Kidney (tissue), 14 donors: Measurements from ENCODE around the gene MARK4. TPM values are rescaled to one million over a fixed set of nuclear protein-coding genes. Genes with fewer than 3 reads are reported as not detected.

Source experiments
- DNase-seq, 5 donors: peaks; one replicate each; pipeline ENCODE4 v3.0.0-alpha.2; 2013 to 2020
- FAIRE-seq: peaks from 2 replicates; lab custom pipeline; 2012; peaks lifted over from hg19 to GRCh38; lab: Jason Lieb, UNC
- H3K27ac ChIP-seq, 2 donors: one replicate each; pipeline ENCODE4 v1.7.0; 2013; ENCODE audit warnings: low read depth in 2 of 2, low read length in 2 of 2, inconsistent platforms in 1 of 2
- H3K27me3 ChIP-seq: one replicate; pipeline ENCODE4 v1.7.1; 2013; ENCODE audit warnings: low read length, inconsistent platforms; ENCODE audit not compliant: control insufficient read depth, insufficient read depth
- H3K36me3 ChIP-seq, 3 donors: one replicate each; pipeline versions ENCODE4 v1.7.0 to v1.7.1; 2013; ENCODE audit warnings: low read length in 3 of 3, control low read depth in 1 of 3, inconsistent platforms in 1 of 3; ENCODE audit not compliant: insufficient read depth in 3 of 3, control insufficient read depth in 2 of 3
- H3K4me1 ChIP-seq, 3 donors: one replicate each; pipeline versions ENCODE4 v1.7.0 to v1.7.1; 2013; ENCODE audit warnings: low read length in 3 of 3, inconsistent platforms in 1 of 3, low read depth in 1 of 3; ENCODE audit not compliant: control insufficient read depth in 2 of 3, insufficient read depth in 2 of 3
- H3K4me3 ChIP-seq, 3 donors: one replicate each; pipeline versions ENCODE4 v1.7.0 to v1.8.1; 2013; ENCODE audit warnings: low read length in 3 of 3, control low read depth in 1 of 3, inconsistent platforms in 1 of 3
- H3K9ac ChIP-seq, 3 donors: one replicate each; pipeline versions ENCODE4 v1.7.0 to v1.7.1; 2013; ENCODE audit warnings: low read length in 3 of 3, control low read depth in 1 of 3, inconsistent platforms in 1 of 3
- H3K9me3 ChIP-seq, 3 donors: one replicate each; pipeline versions ENCODE4 v1.7.0 to v1.7.1; 2013; ENCODE audit warnings: low read length in 3 of 3, control low read depth in 1 of 3, inconsistent platforms in 1 of 3; ENCODE audit not compliant: control insufficient read depth in 2 of 3, insufficient read depth in 1 of 3
- CTCF ChIP-seq: IDR thresholded peaks from 3 replicates; pipeline ENCODE4 v1.5.1; 2012; ENCODE audit warnings: mild to moderate bottlenecking, moderate library complexity, borderline replicate concordance; ENCODE audit not compliant: insufficient read depth; ENCODE audit errors: extremely low read depth
- intact Hi-C: fragments of 100-400 bp; cut with DNase I; formaldehyde crosslinking; loops from one replicate; pipeline ENCODE4 v1.11.1; 2022
- polyA plus RNA-seq: library from polyadenylated mRNA; stranded (reverse); fragments of 350-450 nt; fragmentation: Illumina TruSeq; extraction: RNeasy Lipid Tissue Mini Kit (QIAGEN cat#74804); gene quantifications from one replicate; pipeline ENCODE4 v1.2.3, GENCODE V29; 2014; ENCODE audit warnings: low read depth, low replicate concordance; ENCODE audit not compliant: insufficient read depth
- total RNA-seq: library from RNA; stranded (reverse); fragmentation: NEBNext Ultra II Directional; extraction: Animal tissue kit (Norgen Biotek cat#: 25700); gene quantifications from one replicate; pipeline ENCODE4 v1.2.1, GENCODE V29; 2021
- donor health status: control.
- donor health status: control.
- donor health status: control.
- donor health status: control.
- donor health status: control.
- donor health status: DM: yes; HTN: yes; CAD: no.
- donor health status: Normal renal cell carcinoma (clear cell type).

MARK4 gene
- total and polyA plus RNA-seq, 2 donors from 2014 or later: 13.6 to 29.7 TPM

GRCh38 chr19:45304141-45304926 lies 53.3 kb downstream of the MARK4 start:
- Histone ChIP-seq H3K9me3 (no peaks in the 10 kb centered on the region), H3K36me3 (peaks cover 0 to 3% (median 0%) of the 10 kb centered on the region in 3 donors), H3K27me3 (no peaks in the 10 kb centered on the region), H3K9ac (no peak overlapping the region), H3K27ac (no peak overlapping the region), H3K4me3 (no peak overlapping the region), H3K4me1 (no peaks in the 10 kb centered on the region)
- DNase-seq (no peak), FAIRE-seq (no peak)
- no peak for TF ChIP-seq CTCF
- intact Hi-C loops: no loop called here

- no peak for TF ChIP-seq CTCF
- no peaks in the 10 kb centered on the region for H3K27me3 ChIP-seq
- H3K36me3 ChIP-seq: no peaks in the 10 kb centered on the region
- intact Hi-C loops: no loop called here
- no peak overlapping the region for H3K27ac ChIP-seq
- no peak for DNase-seq
- no peak overlapping the region for H3K9ac ChIP-seq
- no peak for FAIRE-seq
- H3K9me3 ChIP-seq: no peaks in the 10 kb centered on the region
- H3K4me3 ChIP-seq: no peak overlapping the region
- H3K4me1 ChIP-seq: no peaks in the 10 kb centered on the region
Observed at GRCh38 chr19:45305007-45305406, 53.9 kb downstream of the MARK4 start.

- intact Hi-C loops: no loop called here
Observed at GRCh38 chr19:45305421-45305820, 54.4 kb downstream of the MARK4 start.

More at GRCh38 chr19:45305421-45305820, 54.4 kb downstream of the MARK4 start:
- no peak overlapping the region for H3K4me3 ChIP-seq
- H3K9ac ChIP-seq: no peak overlapping the region
- H3K9me3 ChIP-seq: no peaks in the 10 kb centered on the region
- no peaks in the 10 kb centered on the region for H3K27me3 ChIP-seq
- no peaks in the 10 kb centered on the region for H3K4me1 ChIP-seq
- TF ChIP-seq CTCF: no peak
- DNase-seq (no peak), FAIRE-seq (no peak)
- no peaks in the 10 kb centered on the region for H3K36me3 ChIP-seq
- no peak overlapping the region for H3K27ac ChIP-seq
